HG03135 (cell line): ENCODE measurements around the gene DNAL1.

Experiments used
- ATAC-seq: cut with Tn5 transposase; IDR thresholded peaks from one replicate; pipeline ENCODE4 v1.9.1; 2021; ENCODE audit warnings: mild to moderate bottlenecking, moderate library complexity; ENCODE audit not compliant: unreplicated experiment

Gene DNAL1

DNA sequence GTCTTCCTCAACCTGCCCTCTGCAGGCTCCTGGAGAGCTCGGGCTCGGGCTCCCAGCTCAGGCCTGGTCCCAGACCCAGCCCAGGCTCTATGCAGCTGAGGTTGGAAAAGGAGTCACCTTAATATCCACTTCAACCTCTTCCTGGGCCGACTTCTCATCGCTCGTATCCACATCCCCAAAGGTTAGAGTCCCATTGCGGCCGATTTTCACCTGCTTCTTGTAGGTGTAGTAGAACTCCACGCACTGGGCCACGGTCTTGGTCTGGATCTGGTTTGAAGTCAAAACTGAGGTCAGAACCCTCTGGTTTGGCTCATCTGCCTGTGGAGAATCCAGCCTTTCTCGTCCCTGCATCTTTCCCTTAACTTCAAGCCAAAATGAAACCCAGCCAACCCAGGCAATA is 77.8 kb downstream of the DNAL1 start:
- ATAC-seq: no peak

DNA sequence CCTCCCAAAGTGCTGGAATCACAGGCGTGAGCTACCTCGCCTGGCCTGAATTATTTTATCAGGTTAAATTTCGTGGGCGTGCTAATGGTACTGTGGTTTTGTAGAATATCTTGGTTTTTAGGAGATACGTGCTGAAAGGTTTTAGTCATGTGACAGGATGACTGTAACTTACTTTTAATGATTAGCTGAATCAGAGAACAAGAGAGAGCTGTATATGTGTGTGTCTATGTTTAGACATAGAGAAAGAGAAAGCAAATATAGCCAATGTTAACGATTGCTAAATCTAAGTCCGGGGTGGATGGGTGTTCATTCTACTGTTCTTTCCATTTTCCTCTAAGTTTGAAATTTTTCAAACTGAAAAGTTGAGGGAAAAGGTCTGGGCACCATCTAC is 78.6 kb downstream of the DNAL1 start:
- peak; percentile 50 for ATAC-seq

DNA sequence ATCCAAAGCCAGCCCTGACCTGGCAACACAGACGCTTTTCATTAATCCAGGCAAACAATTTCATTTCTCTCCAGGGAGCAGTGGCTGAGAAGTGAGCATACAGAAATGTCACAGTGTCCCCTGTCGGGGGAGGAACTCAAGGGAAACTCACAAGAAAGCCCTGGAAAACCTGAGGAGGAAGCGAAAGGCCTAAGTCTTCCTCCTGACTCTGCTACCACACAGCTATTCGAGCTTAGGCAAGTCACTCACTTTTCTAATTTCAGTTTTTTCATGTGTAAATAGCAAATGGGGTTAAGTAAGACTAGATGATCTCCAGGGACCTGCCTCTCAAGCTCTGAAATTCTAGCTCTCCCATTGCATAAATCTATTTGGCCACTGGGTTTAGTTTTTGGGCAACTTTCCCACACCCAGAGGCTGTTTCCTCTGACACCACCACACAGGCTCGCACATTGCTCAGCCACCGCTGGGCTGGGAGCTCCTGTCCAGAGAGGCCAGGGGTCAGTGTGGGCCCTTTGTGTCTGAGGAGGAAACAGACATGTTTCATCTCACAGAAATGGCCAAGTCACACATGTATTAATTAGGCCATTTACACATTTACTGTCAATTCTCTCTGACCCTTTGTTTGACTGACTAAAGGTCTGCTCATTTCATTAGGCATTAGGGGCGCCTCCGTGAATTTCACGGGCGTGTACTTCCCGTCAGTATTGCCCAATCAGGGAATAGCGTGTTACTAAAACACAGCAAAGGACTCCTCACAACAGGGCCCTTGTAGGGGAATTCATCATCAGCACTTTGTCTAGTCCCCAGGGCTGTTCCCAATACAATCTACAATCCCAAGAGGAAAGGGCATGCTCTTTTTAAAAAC is 79.2 kb downstream of the DNAL1 start:
- peak; percentile 25 for ATAC-seq

DNA sequence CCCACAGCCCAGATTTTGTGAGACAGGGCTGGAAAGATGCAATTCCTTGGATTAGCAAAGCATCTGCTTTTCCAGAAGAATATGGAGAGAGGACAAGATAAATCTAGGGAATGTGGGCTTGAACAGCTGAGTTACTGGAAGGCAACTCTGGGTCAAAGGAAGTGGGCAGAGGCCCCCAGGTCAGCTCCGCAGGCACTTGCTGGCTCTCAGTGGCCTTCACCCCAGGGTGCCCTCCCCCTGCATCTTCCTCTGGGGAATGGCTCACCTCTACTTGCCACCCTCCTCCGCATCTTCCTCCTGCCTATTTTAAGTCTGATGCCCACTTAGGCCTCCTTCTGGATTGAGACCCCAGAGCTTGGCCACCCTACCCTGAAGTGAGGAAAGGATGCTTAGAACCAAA is 79.9 kb downstream of the DNAL1 start:
- ATAC-seq: no peak

DNA sequence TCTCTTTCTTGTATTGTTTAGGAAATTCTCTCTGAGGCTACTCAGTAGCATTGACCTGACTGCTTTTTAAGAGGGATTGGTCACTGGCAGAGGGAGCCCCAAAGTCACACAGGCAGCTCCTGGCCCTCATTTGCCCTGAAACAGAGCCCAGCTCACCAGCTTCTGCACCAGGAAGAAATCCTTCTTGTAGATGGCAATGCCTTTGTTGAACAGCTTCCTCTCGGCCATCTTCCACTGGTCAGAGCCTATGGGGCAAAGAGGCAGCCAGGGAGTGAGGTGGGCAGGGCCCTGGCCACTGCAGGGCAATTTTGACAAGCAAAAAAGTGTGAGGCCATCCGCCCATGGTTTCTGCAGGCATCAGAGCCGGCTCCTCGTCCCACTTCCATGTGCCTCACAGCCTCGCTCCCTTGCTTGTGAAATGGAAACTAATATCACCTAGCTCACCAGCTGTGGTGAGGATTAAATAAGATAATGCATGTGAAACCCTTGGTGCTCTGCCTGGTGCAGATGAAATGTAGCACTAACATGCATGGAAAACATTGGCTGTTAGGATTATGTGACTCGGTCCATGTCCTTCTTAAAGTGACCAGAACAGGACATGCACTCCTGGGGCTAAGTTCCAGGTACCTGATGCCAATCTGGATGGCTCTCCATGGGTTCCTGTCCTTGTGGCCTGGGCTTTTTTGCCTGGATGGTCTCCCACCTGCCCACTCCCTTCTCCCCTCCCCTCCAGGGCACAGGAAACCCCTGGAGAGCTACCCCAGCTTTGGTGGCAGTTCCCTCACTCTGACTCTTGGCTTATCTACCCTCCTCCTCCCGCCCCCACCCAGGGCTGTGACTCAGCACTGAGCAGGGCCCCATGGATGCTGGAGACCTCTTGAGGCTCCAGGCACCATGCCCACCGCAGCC is 80.6 kb downstream of the DNAL1 start:
- ATAC-seq: no peak

DNA sequence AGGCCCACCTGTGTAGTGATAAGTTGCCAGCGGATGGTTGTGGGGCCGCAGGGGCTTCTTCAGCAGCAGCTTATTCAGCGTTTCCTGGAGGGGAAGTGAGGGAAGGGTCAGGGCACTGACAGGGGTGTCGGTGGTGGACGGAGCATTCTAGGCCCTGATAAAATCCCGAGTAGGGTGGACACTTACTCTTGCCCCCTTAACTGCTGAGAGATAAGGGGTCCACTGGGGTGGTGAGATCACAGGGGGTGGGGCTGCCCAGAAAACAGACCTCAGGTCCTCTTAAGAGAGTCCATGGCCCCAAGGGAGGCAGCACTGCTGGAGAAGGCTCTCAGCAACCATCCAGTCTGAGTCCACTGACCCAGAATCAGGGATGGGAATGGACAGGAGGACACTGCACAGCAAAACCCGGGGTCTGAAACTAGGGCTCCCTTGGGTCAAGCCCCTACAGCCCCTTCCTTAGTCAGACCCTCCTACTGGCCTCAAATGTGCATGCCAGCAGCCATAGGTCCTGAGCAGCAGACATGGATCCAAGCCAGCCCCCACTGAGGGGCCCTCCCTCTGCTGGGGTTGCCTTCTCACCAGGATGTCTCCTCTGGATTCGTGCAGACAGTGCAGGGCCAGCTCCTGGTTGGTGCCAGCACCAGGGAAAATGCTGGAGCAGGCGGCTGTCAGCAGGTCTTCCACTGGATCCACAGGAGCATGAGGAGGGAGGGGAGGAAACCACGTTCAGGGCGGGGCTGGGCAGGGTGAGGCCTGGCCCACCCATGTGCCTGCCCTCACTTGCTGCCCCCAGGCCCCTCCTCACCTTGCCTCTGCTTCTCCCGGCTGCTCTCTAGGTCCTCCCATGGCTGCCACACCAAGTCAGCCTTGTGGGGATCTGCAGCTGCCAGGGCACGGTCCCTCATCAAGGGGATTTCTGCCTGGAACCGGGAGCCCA is 81.5 kb downstream of the DNAL1 start:
- ATAC-seq: no peak

DNA sequence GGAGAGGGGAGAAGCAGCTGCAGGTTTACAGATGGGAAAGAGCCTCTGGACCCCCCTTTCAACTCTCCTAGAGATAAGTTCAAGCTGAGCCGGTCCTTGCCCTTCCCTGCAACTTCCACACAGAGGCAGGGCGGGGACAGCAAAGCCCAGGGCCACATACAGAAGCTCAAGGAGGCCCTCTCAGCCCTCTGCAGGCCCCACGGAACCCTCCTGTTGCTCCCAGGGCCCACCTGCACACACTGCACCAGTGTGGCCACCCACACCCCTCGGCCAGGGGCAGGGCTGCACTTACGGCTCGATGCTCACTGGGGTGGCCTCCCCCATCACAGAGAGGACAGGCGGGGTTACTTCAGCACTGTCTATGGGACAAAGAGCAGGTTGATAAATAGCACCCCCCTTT is 82.4 kb downstream of the DNAL1 start:
- ATAC-seq: no peak

DNA sequence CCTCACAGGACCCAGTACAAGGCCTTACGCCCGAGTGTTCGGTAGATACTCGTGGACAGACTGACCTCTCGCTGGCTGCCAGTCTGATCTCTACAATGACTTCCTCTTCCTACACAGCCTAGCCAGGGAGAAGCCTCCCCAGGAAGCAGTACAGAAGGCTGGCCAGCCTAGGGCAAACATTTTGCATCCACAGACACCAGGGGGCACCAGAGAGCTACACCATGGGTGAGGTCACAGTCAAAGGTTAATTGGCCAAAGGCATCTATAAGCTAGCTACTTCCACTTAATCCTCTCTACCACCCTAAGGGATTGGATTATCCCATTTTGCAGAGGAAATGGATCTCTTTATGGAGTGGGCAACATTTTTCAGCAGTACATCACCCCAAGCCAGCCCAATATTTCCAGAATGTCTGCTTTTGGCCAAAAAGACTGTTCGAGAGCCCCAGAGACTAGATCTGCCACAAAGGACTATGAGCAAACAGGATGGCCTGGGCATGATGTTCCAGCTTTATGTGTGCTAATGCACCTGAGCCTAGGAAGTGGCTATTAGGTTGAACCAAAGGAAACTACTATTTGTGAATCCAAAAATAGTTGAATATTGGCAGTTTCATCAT is 84.0 kb downstream of the DNAL1 start:
- ATAC-seq: no peak

DNA sequence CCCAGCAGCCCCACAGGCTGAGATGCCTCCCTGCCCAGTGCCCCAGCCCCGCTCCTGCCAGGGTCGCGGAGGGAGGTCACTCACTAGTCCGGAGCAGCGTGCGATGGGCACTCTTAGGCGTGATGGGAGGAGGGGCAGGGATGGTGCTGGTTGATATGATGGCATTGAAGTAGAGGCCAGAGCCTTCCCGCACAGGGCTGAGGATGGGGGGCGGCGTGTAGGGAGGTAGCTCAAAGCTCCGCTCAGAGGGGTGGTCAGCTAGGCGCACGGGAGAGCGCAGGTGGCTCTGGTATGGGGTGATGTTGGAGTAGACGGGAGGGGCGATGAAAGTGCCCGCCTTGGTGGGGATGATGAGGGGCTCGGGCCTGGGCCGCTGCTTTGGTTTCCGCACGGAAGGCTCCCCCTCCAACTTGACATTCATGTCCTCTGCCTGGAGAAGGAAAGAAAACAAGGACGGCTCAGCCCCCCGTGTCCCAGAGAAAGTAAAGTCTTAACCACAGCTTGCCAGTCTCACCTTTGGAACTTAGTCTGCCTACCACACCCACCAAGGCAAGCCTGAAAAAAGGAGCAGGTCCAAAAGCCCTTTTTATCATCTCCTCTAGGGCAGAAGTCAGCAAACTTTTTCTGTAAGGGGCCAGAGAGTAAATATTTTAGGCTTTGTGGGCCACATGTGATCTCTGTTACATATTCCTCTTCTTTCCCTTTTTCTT is 84.9 kb downstream of the DNAL1 start:
- no peak for ATAC-seq

DNA sequence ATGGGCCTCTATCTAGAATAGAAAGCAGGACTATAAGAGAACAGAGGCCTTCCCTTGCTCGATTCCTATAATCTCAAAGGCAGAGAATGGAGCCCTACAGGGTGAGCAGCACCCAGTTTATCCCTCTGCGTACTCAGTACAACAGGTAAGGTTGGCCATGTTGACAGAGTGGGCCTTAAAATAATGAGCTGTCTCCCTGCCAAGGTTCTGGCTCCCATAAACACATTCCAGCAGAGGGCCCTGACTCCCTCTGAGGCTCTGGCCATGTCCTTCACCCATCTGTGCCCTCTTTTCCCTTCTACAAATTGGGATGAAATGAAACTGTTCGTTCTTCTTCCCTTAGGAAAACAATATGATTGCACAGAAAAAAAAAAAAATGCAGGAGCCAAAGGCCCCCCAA is 86.3 kb downstream of the DNAL1 start:
- no peak for ATAC-seq

DNA sequence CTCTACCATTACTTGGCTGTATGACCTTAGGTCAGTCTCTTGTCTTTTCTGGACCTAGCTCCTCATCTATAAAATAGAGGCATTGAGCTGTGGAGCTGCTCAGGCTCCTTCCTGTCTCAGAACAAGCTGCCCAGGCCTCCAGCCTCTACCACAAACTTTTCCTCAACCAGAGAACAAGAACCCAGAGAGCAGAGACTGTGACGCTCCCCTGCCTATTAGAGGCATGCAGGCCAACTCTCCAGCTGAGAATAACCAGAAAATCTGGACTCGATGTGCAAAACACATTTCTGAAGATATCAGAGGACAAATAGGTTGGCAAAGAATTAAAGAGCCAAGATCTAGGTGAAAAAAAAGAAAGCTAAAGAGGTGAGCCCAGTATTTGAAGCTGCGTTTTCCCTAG is 87.2 kb downstream of the DNAL1 start:
- ATAC-seq: no peak

DNA sequence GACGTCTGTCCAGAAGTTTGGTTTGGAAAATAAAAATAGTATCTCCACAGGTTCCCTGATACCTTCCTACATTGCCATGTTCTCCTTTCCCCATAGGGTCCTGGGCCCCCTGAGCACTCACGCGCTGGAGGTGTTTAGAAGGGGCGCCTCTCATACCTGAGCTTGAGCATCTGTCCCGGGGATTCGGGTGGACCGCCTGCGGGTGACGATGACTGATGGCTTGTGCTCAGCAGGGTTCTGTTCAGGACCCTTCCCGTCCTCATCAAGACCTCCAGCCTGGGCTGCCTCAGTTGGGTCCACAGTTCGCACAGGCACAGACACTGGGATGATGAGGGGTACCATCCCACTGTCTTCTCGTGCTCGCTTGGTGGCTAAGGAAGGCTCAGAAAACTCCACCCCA is 92.1 kb downstream of the DNAL1 start:
- no peak for ATAC-seq

DNA sequence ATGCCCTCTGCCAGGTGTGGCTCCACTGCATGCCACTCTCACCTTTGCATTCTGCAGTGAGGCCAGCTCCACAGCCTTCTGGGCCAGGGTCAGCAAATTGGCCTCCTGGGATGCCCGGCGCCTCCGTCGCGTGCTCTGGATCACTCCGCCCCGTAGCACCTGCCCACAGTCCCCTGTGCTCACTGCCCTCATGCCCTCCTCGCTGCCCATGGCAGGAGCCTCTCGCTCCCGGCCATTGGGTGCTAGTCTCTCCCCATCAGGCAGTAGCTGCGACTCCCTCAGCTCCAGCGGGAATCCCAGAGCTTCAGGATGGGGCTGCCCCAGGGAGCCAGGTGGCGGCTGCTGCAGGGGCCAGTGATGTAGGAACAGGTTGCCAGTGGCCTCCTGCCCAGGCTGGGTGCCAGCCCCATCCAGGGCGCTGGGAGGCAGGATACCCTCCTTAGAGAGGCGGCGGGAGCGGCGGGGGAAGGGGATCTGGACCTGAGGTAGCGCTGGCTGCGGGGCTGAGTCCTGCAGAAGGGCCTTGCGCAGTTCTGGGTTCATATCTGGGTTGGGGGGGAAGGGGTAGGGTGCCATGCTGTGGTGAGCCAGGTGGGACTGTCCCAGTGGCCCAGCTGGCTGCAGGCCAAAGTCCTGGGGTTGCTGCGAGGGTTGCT is 93.9 kb downstream of the DNAL1 start:
- ATAC-seq: no peak

DNA sequence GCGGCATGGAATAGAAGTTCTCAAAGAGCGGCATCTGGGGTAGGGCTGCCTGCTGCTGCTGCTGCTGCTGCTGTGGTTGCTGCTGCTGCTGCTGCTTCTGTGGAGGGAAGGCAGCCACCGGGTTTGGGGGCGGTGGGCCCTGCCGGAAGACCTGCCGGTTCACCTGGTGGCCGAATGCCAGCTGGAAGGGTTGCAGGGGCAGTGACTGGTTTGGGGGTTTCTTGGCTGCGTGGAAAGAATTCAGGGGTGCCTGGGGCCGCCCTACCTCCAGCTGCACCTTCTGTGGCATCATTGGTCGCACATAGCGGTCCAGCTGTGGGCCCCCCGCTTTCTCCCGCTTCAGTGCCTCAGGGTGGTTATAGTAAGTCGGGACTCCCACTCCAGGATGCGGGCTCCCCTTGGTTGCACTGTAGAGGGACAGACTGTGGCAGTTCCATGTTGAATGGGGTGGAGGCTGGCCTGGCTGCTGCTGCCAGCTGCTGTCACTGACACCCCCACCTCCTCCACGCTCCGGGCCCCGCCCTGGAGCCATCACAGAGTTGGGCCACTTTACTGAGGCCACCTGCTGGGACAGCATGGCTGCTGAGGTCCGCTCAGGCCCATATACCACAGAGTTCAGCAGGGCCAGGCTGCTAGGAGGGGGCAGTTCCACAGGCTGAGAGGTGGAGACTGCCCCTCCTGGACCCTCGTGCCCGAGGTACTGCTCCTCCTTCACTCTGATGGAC is 94.5 kb downstream of the DNAL1 start:
- no peak for ATAC-seq

DNA sequence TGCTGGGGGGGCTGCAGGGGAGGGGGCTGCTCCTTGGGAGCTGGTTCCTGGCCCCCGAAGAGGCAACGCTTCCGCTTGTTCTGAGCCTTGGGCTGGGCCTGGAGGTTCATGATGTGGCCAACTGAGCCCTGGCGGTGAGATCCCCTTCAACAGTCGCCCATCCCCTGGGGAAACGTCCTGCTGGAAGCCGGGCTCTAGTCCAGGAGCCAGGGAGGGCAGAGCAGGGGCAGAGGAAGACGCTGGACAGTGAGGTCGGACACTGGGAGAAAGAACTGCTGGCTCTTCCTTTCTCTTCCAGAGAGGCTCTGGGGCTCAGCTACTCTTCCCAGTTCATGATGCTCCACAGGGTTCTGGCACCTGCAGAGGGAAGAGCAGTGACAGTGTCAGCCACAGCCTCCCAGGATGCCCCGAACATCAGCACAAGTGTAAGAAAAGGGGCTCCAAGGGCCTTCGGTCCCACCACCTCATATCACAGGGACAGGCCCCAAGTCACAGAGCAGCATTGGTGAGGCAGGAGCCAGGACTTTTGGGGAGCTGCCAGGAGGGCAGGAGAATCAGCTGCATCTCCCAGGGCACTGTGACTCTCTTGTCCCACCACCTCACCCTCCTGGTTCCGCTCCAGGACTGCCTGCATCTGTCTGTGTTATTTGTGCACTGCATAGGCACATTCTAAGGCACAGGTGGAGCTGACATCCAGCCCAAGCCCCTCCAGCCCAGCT is 95.3 kb downstream of the DNAL1 start:
- no peak for ATAC-seq

DNA sequence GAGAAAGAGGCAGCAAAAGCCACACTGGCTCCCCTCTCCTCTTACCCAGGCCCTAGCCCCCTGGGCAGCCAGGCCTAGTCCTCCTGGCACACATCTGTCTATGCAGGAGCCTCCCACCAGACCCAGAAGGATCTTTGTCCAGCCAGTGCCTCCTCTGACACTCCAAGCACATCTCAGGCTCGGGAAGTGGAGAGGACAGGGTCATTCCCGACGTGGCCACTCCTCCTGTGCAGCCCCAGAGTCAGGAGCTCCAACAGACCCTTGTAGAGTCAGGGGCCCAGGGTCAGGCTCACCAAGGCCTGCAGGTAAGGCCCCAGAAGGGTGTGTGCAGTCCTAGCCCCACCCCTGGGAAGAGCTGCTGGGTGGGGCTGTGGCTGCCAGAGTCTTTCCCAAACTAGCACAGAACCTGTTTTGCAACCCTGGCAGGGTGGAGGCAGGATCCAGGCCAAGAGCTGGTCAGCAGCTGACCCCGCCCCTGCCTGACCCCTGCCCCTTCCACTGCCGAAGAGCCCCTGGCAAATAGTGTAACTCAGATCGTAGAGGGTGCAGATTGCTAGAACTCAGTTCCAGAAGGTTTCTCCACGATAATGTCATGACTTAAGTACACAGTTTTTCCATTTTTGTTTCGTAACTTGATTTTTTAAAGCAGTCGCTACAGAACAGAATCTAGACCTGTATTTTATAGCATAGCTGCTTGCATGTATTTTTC is 96.0 kb downstream of the DNAL1 start:
- no peak for ATAC-seq

DNA sequence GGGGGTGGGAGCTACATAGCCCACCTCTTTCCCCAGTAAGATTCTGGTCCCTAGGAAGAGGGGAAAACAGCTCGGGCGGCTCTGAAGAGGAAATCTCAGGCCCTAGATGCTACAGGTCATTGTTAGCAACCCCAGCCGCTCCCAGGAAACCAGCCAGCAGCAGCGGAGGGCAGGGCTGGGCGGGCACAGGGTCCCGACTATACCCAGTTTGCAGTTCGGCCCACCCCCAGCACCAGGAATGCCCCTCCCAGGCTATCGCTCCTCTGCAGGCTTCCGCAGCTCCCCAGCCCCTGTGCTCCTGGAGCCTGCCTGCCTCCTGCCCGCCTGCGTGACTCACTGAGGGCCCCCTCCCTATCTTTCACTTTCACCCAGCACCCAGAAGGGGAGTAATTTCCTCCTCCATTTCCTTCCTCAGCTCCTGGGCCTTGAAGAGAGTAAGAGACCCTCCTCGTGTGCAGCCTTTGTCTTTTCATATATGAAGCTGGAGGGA is 96.6 kb downstream of the DNAL1 start:
- ATAC-seq: no peak
